Lung (tissue), 12 donors: ENCODE measurements around the gene PITRM1. TPM values are rescaled to one million over a fixed set of nuclear protein-coding genes. Genes with fewer than 3 reads are reported as not detected.

Experiments used
- ATAC-seq: fragments of 200-7000 bp; cut with Tn5 transposase; one replicate; pipeline ENCODE4 v1.9.1; 2020; ENCODE audit warnings: moderate number of reproducible peaks; ENCODE audit not compliant: insufficient read depth, low FRiP score
- DNase-seq, 3 donors: peaks; one replicate each; pipeline ENCODE4 v3.0.0-alpha.2; 2013 to 2017
- H3K27ac ChIP-seq, 2 donors: one replicate each; pipeline ENCODE4 v1.5.1; 2013; ENCODE audit warnings: mild to moderate bottlenecking in 2 of 2, moderate library complexity in 2 of 2, control low read depth in 1 of 2, inconsistent platforms in 1 of 2, low read depth in 1 of 2, low read length in 1 of 2
- H3K27me3 ChIP-seq, 3 donors: one replicate each; pipeline ENCODE4 v1.5.1; 2013; ENCODE audit warnings: low read length in 2 of 3; ENCODE audit not compliant: control insufficient read depth in 3 of 3, insufficient read depth in 3 of 3
- H3K36me3 ChIP-seq, 4 donors: one replicate each; pipeline ENCODE4 v1.5.1; 2013; ENCODE audit warnings: low read length in 4 of 4, mild to moderate bottlenecking in 1 of 4, moderate library complexity in 1 of 4; ENCODE audit not compliant: control insufficient read depth in 4 of 4, insufficient read depth in 4 of 4
- H3K4me1 ChIP-seq, 5 donors: one replicate each; pipeline ENCODE4 v1.5.1; 2013; ENCODE audit warnings: low read length in 5 of 5, mild to moderate bottlenecking in 2 of 5, moderate library complexity in 1 of 5; ENCODE audit not compliant: control insufficient read depth in 5 of 5, insufficient read depth in 5 of 5
- H3K4me3 ChIP-seq: one replicate; pipeline ENCODE4 v1.5.1; 2013; ENCODE audit warnings: mild to moderate bottlenecking, control low read depth, moderate library complexity
- H3K9ac ChIP-seq, 2 donors: one replicate each; pipeline ENCODE4 v1.5.1; 2013; ENCODE audit warnings: low read length in 2 of 2, control low read depth in 1 of 2; ENCODE audit not compliant: insufficient read depth in 1 of 2
- H3K9me3 ChIP-seq, 4 donors: one replicate each; pipeline ENCODE4 v1.5.1; 2013; ENCODE audit warnings: low read length in 3 of 4, mild to moderate bottlenecking in 1 of 4, moderate library complexity in 1 of 4; ENCODE audit not compliant: control insufficient read depth in 4 of 4, insufficient read depth in 3 of 4
- CTCF ChIP-seq: IDR thresholded peaks from 2 replicates; pipeline ENCODE4 v1.5.1; 2012; ENCODE audit warnings: mild to moderate bottlenecking; ENCODE audit errors: control extremely low read depth, extremely low read depth
- WGBS, 2 donors: extraction: QIAGEN DNeasy Blood & Tissue Kit; methylation state at CpG; one replicate each; pipeline ENCODE4 v1.1.7; 2013; 5-methylcytosine and 5-hydroxymethylcytosine counted together
- polyA plus RNA-seq, 2 donors: library from polyadenylated mRNA; stranded (reverse); fragments of 200-250 nt; gene quantifications; one replicate each; pipeline ENCODE4 v1.2.1, GENCODE V29; 2013
- total RNA-seq, 2 donors: library from RNA; depleted of rRNA in 1 of 2; stranded (reverse); fragments of >200 nt in 1 of 2; gene quantifications; one replicate each; pipeline ENCODE4 v1.2.1, GENCODE V29; 2014 to 2021
- donor health status: control.
- donor health status: control.
- donor health status: Bipolar disorder and iron deficiency.
- donor health status: healthy.
- donor health status: DM: yes; HTN: yes; CAD: no.

The PITRM1 gene
- total and polyA plus RNA-seq, 4 donors = 46.5 to 88.5 (median 60.7) TPM

GRCh38 chr10:3208481-3209406 is 36.2 kb upstream of the PITRM1 start:
- no peaks in the 10 kb centered on the region for H3K36me3 ChIP-seq
- no peak for ATAC-seq
- H3K9me3 ChIP-seq = no peaks in the 10 kb centered on the region
- H3K4me1 ChIP-seq = no peaks in the 10 kb centered on the region
- 72 to 79% methylated on average over 31 of the region's 31 CpGs for WGBS, 2 donors
- no peak for DNase-seq
- no peaks in the 10 kb centered on the region for H3K27me3 ChIP-seq
- no peak overlapping the region for H3K4me3 ChIP-seq
- no peak for TF ChIP-seq CTCF
- H3K27ac ChIP-seq = no peak overlapping the region
- H3K9ac ChIP-seq = no peak overlapping the region

- 81 to 91% methylated on average over 8 of the region's 8 CpGs for WGBS, 2 donors
- H3K27ac ChIP-seq = no peak overlapping the region
- TF ChIP-seq CTCF = no peak
- DNase-seq (no peak), ATAC-seq (no peak)
- H3K9ac ChIP-seq = no peak overlapping the region
- no peak overlapping the region for H3K4me3 ChIP-seq
- H3K9me3 ChIP-seq = no peaks in the 10 kb centered on the region
- H3K4me1 ChIP-seq = peaks cover 0 to 8% (median 0%) of the 10 kb centered on the region in 5 donors
- H3K36me3 ChIP-seq = no peaks in the 10 kb centered on the region
- H3K27me3 ChIP-seq = peaks cover 0 to 2% (median 0%) of the 10 kb centered on the region in 3 donors
These were observed 34.8 kb upstream of the PITRM1 start for GRCh38 chr10:3207351-3207750.

GRCh38 chr10:3206511-3207157 is 34.1 kb upstream of the PITRM1 start:
- Histone ChIP-seq H3K27me3 (peaks cover 0 to 2% (median 0%) of the 10 kb centered on the region in 3 donors), H3K9ac (no peak overlapping the region), H3K4me1 (peaks cover 0 to 8% (median 0%) of the 10 kb centered on the region in 5 donors), H3K9me3 (no peaks in the 10 kb centered on the region), H3K27ac (no peak overlapping the region), H3K36me3 (no peaks in the 10 kb centered on the region), H3K4me3 (no peak overlapping the region)
- 85 to 86% methylated on average over 11 of the region's 11 CpGs for WGBS, 2 donors
- ATAC-seq (no peak), DNase-seq (no peak)
- TF ChIP-seq CTCF = no peak
